ENCODE measurements around the gene ATP10A. TPM values are rescaled to one million over a fixed set of nuclear protein-coding genes. Genes with fewer than 3 reads are reported as not detected.

The ATP10A gene
- total RNA-seq, 1 donor from 2014 or later, result 1.9 TPM

DNA sequence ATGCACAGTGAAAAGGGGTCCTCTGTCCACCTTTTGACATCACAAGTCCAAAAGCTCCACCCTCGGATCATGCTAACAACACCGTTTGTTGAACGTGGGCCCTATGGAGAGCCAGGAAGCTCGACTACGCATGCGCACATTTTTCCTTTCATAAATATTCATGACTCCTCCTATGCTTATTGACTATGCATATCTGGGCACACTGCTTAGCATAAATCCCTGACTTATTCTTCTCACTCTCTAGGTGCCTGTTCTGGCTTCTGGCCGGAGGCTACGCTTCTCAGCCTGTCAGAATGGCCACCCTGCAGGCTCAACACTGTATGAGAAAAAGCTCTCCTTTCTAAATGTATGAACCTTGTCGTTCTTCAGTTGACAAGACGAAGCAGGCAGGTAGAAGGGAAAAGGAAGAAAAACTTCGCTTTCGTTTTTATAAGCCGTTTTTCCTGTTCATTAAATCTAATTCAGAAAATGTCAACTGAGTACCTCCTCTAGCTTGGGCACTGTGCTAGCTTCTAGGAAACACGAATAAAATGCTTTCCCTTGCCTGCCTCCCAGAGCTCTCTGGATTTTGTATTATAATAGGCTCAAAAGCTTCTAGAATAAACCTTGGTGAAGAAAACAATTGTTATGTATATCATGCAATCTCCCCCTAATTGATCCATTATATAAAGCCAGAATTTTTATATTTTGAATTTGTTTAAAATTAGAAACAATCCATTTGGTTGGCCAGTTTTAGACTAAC lies 207.7 kb downstream of the ATP10A start:
- Mint-ChIP-seq H3K4me3 (no peak overlapping the region), H3K4me1 (ENCODE audit: unreplicated experiment) (no peaks in the 10 kb centered on the region), H3K27me3 (peaks cover 6% of the 10 kb centered on the region), H3K36me3 (no peaks in the 10 kb centered on the region), H3K27ac (no peak overlapping the region), H3K9me3 (no peaks in the 10 kb centered on the region)
- TF ChIP-seq, protein P1, sequence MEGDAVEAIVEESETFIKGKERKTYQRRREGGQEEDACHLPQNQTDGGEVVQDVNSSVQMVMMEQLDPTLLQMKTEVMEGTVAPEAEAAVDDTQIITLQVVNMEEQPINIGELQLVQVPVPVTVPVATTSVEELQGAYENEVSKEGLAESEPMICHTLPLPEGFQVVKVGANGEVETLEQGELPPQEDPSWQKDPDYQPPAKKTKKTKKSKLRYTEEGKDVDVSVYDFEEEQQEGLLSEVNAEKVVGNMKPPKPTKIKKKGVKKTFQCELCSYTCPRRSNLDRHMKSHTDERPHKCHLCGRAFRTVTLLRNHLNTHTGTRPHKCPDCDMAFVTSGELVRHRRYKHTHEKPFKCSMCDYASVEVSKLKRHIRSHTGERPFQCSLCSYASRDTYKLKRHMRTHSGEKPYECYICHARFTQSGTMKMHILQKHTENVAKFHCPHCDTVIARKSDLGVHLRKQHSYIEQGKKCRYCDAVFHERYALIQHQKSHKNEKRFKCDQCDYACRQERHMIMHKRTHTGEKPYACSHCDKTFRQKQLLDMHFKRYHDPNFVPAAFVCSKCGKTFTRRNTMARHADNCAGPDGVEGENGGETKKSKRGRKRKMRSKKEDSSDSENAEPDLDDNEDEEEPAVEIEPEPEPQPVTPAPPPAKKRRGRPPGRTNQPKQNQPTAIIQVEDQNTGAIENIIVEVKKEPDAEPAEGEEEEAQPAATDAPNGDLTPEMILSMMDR (conservative IDR thresholded peaks at IDR 0.05), result no peak
- DNase-seq (ENCODE audit: extremely low spot score, unreplicated experiment), result no peak

DNA sequence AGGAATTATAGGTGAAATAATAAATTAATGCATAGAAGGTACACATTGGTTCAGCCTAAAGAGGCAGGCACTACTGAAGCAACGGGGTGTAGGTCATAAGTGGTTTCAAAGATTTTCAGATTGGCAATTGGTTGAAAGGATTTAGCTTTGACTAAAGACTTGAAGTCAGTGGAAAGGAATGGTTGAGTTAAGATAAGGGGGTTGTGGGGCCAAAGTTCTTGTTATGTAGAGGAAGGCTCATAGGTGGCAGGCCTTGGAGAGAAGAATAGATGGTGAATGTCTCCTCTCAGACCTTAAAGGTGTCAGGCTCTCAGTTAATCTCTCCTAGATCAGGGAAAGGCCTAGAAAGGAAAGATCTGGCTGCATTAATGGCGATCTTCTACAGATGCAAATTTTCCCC lies 209.8 kb downstream of the ATP10A start:
- H3K27ac Mint-ChIP-seq, result no peak overlapping the region
- no peak overlapping the region for H3K4me3 Mint-ChIP-seq
- no peaks in the 10 kb centered on the region for H3K36me3 Mint-ChIP-seq
- no peaks in the 10 kb centered on the region for H3K9me3 Mint-ChIP-seq
- H3K4me1 Mint-ChIP-seq (ENCODE audit: unreplicated experiment), result no peaks in the 10 kb centered on the region
- no peak for DNase-seq (ENCODE audit: extremely low spot score, unreplicated experiment)
- H3K27me3 Mint-ChIP-seq, result peaks cover 10% of the 10 kb centered on the region
- TF ChIP-seq, protein P1 (conservative IDR thresholded peaks at IDR 0.05), result no peak

DNA sequence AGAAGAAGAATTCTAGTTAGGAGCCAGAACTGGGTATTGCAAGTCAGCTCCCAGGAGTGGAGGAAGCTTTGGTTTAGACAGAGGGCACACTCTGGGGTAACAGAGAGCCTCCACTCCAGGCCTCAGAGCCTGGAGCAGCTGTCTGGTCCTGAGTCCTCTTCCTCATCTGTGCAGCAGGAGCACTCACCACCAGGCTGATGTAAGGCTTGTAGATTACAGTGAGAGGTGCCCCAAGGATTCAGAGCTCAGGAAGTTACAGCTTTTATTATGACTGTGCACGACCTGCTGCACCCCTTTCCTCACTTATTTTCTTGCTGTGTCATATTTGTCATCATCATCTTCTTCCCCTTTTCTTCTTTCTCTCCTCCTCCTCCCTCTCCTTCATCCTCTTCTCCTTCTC lies 210.4 kb downstream of the ATP10A start:
- no peaks in the 10 kb centered on the region for H3K9me3 Mint-ChIP-seq
- TF ChIP-seq, protein P1 (conservative IDR thresholded peaks at IDR 0.05), result no peak
- no peaks in the 10 kb centered on the region for H3K4me1 Mint-ChIP-seq (ENCODE audit: unreplicated experiment)
- no peaks in the 10 kb centered on the region for H3K36me3 Mint-ChIP-seq
- DNase-seq (ENCODE audit: extremely low spot score, unreplicated experiment), result no peak
- H3K27ac Mint-ChIP-seq, result no peak overlapping the region
- H3K4me3 Mint-ChIP-seq, result no peak overlapping the region
- H3K27me3 Mint-ChIP-seq, result peaks cover 10% of the 10 kb centered on the region

DNA sequence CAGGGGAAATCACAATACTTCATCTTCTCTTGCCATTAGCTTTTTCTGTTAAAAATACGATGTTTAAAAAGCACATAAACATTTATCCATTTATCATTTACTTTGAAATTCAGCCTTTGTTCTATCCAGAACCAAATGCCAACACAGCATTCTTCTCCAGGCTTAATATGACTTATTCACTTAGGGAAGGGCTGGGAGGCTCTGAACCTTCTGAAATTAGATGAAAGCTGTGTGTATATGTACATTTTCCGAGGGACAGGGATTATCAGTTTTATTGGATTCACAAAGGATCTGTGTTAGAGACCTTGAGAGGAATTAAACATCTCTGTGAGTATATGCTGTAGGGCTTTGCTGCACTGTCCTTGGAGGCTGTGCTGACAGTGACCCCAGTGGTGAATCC lies 213.7 kb downstream of the ATP10A start:
- H3K27me3 Mint-ChIP-seq, result peaks cover 10% of the 10 kb centered on the region
- H3K4me3 Mint-ChIP-seq, result no peak overlapping the region
- H3K9me3 Mint-ChIP-seq, result no peaks in the 10 kb centered on the region

DNA sequence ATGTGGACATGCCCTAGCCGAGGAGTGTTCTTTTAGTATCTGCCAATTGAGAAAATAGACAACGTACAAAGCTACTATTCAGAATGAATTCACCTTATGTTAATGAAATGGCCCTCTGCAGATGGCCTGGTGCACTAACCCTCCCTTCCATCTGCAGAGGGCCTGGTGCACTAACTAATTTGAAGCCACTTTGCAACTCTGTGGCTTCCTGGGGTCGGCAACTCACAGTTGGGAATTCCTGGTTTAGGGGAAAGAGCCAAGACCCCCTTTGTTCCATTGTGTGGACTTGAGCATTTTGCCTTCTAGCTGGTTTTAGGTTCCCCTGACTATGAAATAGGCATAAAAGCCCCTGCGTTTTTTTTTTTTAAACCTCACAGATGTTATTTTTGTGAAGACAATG lies 220.0 kb downstream of the ATP10A start:
- peaks cover 30% of the 10 kb centered on the region for H3K4me1 Mint-ChIP-seq (ENCODE audit: unreplicated experiment)
- TF ChIP-seq, protein P1 (conservative IDR thresholded peaks at IDR 0.05), result no peak
- no peak overlapping the region for H3K27ac Mint-ChIP-seq
- no peaks in the 10 kb centered on the region for H3K36me3 Mint-ChIP-seq
- no peaks in the 10 kb centered on the region for H3K27me3 Mint-ChIP-seq
- no peak overlapping the region for H3K4me3 Mint-ChIP-seq
- no peaks in the 10 kb centered on the region for H3K9me3 Mint-ChIP-seq
- no peak for DNase-seq (ENCODE audit: extremely low spot score, unreplicated experiment)

More for the DNA sequence above, 213.7 kb downstream of the ATP10A start:
- DNase-seq (ENCODE audit: extremely low spot score, unreplicated experiment), result no peak
- Mint-ChIP-seq H3K4me1 (ENCODE audit: unreplicated experiment) (peaks cover under 1% of the 10 kb centered on the region), H3K27ac (no peak overlapping the region), H3K36me3 (no peaks in the 10 kb centered on the region)
- TF ChIP-seq, protein P1 (conservative IDR thresholded peaks at IDR 0.05), result no peak

Data from type B pancreatic cell (in vitro differentiated cells).